Right lobe of liver (tissue), 4 donors: ENCODE measurements around the gene SLC24A3.

ENCODE experiments used
- CTCF ChIP-seq, 4 donors: fragments of 200-600 bp in 3 of 4; fragments of 450-650 bp in 1 of 4; IDR thresholded peaks; one replicate each; pipeline versions ENCODE4 v1.5.1 to v1.8.0; 2016 to 2022; ENCODE audit warnings: antibody characterized with exemption in 4 of 4, mild to moderate bottlenecking in 2 of 4
- POLR2A ChIP-seq: fragments of 450-650 bp; IDR thresholded peaks from one replicate; pipeline ENCODE4 v1.6.1; 2017; ENCODE audit warnings: antibody characterized with exemption, mild to moderate bottlenecking
- donor health status: DM: no; HTN: no; CAD: no.
- donor health status: DM: no; HTN: no; CAD: no.
- donor health status: DM: no; HTN: yes; CAD: no.

GRCh38 chr20:19318610-19319009 is 106.2 kb downstream of the SLC24A3 start:
- TF ChIP-seq CTCF (IDR thresholded peaks at IDR 0.05) (no peak), POLR2A (no peak)
